GM12892 (cell line): ENCODE measurements around the gene GLIS1.

Experiments
- POLR2A ChIP-seq: IDR thresholded peaks from 2 replicates; pipeline ENCODE4 v1.6.1; 2011; ENCODE audit warnings: low read depth, low read length, control low read depth
- POLR2AphosphoS5 ChIP-seq: IDR thresholded peaks from 2 replicates; pipeline ENCODE4 v1.6.1; 2011; ENCODE audit warnings: low read depth, low read length, control low read depth
- TAF1 ChIP-seq: IDR thresholded peaks from 2 replicates; pipeline ENCODE4 v1.6.1; 2011; ENCODE audit warnings: low read depth, mild to moderate bottlenecking, control low read depth, low read length, borderline replicate concordance

DNA sequence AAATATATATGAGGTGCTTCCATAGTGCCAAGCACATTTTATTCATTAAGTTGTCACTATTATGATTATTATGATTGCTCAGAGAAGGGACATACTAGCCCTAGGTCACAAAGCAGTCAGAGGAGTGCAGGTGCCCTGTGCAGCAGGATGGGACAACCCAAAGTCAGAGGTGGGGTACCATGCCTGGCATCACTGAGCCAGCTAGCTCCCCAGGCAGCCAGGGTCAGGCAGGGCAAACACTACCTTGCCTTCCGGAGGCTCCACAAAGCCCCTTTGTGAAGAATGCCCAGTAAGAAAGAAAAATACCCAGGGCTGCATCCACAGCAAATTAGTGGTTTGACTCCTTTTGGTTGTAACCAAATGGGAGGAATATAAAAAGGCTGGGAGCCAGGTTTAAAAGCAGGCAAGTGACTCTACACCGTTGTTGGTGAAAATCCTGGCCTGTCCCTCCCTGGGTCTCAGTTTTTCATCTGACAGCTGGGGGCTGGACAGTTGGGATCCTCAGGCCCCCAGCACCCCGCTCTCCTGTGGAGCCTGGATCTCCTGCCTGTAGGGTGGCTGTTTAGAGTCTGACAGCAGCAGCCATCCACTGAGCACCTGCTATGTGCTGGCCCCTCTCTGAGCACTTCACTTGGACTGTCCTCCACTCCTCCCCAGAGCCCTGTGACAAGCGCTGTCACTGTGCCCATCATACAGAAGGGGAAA is 98.8 kb downstream of the GLIS1 start:
- no peak for TF ChIP-seq TAF1
- TF ChIP-seq POLR2A = no peak
- TF ChIP-seq POLR2AphosphoS5 = no peak
